Measurements from ENCODE around the gene CLEC16A.

The CLEC16A gene

GRCh38 chr16:11071829-11072228 is 127.5 kb downstream of the CLEC16A start:
- no peak for DNase-seq

GRCh38 chr16:11072420-11073153 is 128.2 kb downstream of the CLEC16A start:
- DNase-seq, result no peak

GRCh38 chr16:11073407-11073999 is 129.1 kb downstream of the CLEC16A start:
- no peak for DNase-seq

- no peak for DNase-seq
Observed at GRCh38 chr16:11074131-11074530, 129.8 kb downstream of the CLEC16A start.

- no peak for DNase-seq
Observed at GRCh38 chr16:11075163-11075562, 130.8 kb downstream of the CLEC16A start.

- DNase-seq, result no peak
Observed at GRCh38 chr16:11076259-11077018, 132.1 kb downstream of the CLEC16A start.

- DNase-seq, result no peak
Observed at GRCh38 chr16:11078812-11079459, 134.6 kb downstream of the CLEC16A start.

- DNase-seq, result no peak
Observed at GRCh38 chr16:11079652-11080187, 135.4 kb downstream of the CLEC16A start.

- no peak for DNase-seq
Observed at GRCh38 chr16:11080327-11080967, 136.1 kb downstream of the CLEC16A start.

- no peak for DNase-seq
Observed at GRCh38 chr16:11080999-11081630, 136.8 kb downstream of the CLEC16A start.

GRCh38 chr16:11082108-11082859 is 137.9 kb downstream of the CLEC16A start:
- DNase-seq, result no peak

GRCh38 chr16:11082860-11083388 is 138.6 kb downstream of the CLEC16A start:
- no peak for DNase-seq

- no peak for DNase-seq
Observed at GRCh38 chr16:11084484-11084875, 140.1 kb downstream of the CLEC16A start.

GRCh38 chr16:11084876-11085485 is 140.6 kb downstream of the CLEC16A start:
- no peak for DNase-seq

GRCh38 chr16:11085916-11086315 is 141.6 kb downstream of the CLEC16A start:
- no peak for DNase-seq

GRCh38 chr16:11087691-11088073 is 143.3 kb downstream of the CLEC16A start:
- DNase-seq, result no peak

- no peak for DNase-seq
Observed at GRCh38 chr16:11088074-11088730, 143.8 kb downstream of the CLEC16A start.

- DNase-seq, result no peak
Observed at GRCh38 chr16:11088831-11089230, 144.5 kb downstream of the CLEC16A start.

- DNase-seq, result no peak
Observed at GRCh38 chr16:11089504-11090124, 145.2 kb downstream of the CLEC16A start.

- DNase-seq, result no peak
Observed at GRCh38 chr16:11090232-11090631, 145.9 kb downstream of the CLEC16A start.

Measured in NCI-H1436 (cell line).